T-cell (primary cell): ENCODE data around the gene SIGLEC9. TPM values are rescaled to one million over a fixed set of nuclear protein-coding genes. Genes with fewer than 3 reads are reported as not detected.

Experiments used
- ATAC-seq, 4 experiments: fragments of 200-7000 bp in 3 of 4; fragments of 150-1000 bp in 1 of 4; cut with Tn5 transposase; replicated peaks in 1 of 4; 1 replicate in 3 of 4; 2 replicates in 1 of 4; pipeline ENCODE4 v1.10.0; 2021; ENCODE audit warnings: moderate library complexity in 3 of 4, mild to moderate bottlenecking in 2 of 4, moderate number of reproducible peaks in 1 of 4
- CTCF ChIA-PET, 2 donors: fragments of 300-600 bp; sonication (Branson Sonifier 250); formaldehyde crosslinking; loops; one replicate each; lab custom pipeline; 2022; ENCODE audit warnings: antibody characterized with exemption in 2 of 2; lab: Charles Lee
- POLR2A ChIA-PET, 2 donors: fragments of 300-600 bp; sonication (Branson Sonifier 250); formaldehyde crosslinking; loops; one replicate each; lab custom pipeline; 2022; ENCODE audit warnings: antibody characterized with exemption in 2 of 2; lab: Charles Lee
- DNase-seq, 35 experiments: peaks; one replicate each; pipeline versions ENCODE4 v3.0.0 to v3.0.0-alpha.2; 2013 to 2023
- H3K27ac ChIP-seq: one replicate; pipeline ENCODE4 v1.5.1; 2013; ENCODE audit warnings: low read length
- H3K27me3 ChIP-seq, 2 experiments: replicated peaks in 1 of 2; 1 replicate in 1 of 2; 2 replicates in 1 of 2; pipeline versions ENCODE4 v1.6.1 to v1.7.0; 2013; ENCODE audit warnings: low read length in 1 of 2, mixed read lengths in 1 of 2; ENCODE audit not compliant: control insufficient read depth in 2 of 2, insufficient read depth in 2 of 2; ENCODE audit errors: extremely low read depth in 1 of 2
- H3K36me3 ChIP-seq, 2 donors: 1 replicate in 1 of 2; 2 replicates in 1 of 2; pipeline versions ENCODE4 v1.6.1 to v1.7.0; 2013; ENCODE audit warnings: low read length in 1 of 2; ENCODE audit not compliant: control insufficient read depth in 2 of 2, insufficient read depth in 1 of 2; ENCODE audit errors: extremely low read depth in 1 of 2
- H3K4me1 ChIP-seq, 2 experiments: 1 replicate in 1 of 2; 2 replicates in 1 of 2; pipeline versions ENCODE4 v1.6.1 to v1.7.0; 2013; ENCODE audit warnings: low read length in 2 of 2, mixed read lengths in 1 of 2; ENCODE audit not compliant: insufficient read depth in 2 of 2, control insufficient read depth in 1 of 2; ENCODE audit errors: extremely low read depth in 1 of 2
- H3K4me3 ChIP-seq, 2 donors: 1 replicate in 1 of 2; 2 replicates in 1 of 2; pipeline versions ENCODE4 v1.5.1 to v1.7.0; 2013; ENCODE audit warnings: mild to moderate bottlenecking in 2 of 2, low read length in 1 of 2, moderate library complexity in 1 of 2; ENCODE audit not compliant: control insufficient read depth in 1 of 2; ENCODE audit errors: extremely low read depth in 1 of 2
- H3K9me3 ChIP-seq: 2 replicates; pipeline ENCODE4 v1.7.0; 2013
- H3K27ac Mint-ChIP-seq, 2 donors: one replicate each; pipeline ENCODE4 v1.8.0; 2020 to 2021; ENCODE audit warnings: mild to moderate bottlenecking in 2 of 2, mixed read lengths in 2 of 2
- H3K27me3 Mint-ChIP-seq, 2 donors: one replicate each; pipeline ENCODE4 v1.8.0; 2021 to 2022; ENCODE audit warnings: mixed read lengths in 2 of 2
- H3K36me3 Mint-ChIP-seq: one replicate; pipeline ENCODE4 v1.8.0; 2021; ENCODE audit warnings: mixed read lengths
- H3K4me1 Mint-ChIP-seq, 3 donors: one replicate each; pipeline ENCODE4 v1.8.0; 2020 to 2022; ENCODE audit warnings: mixed read lengths in 3 of 3, mild to moderate bottlenecking in 1 of 3
- H3K4me3 Mint-ChIP-seq, 3 donors: one replicate each; pipeline ENCODE4 v1.8.0; 2020 to 2022; ENCODE audit warnings: mild to moderate bottlenecking in 3 of 3, mixed read lengths in 3 of 3, moderate library complexity in 3 of 3
- H3K9me3 Mint-ChIP-seq, 3 donors: one replicate each; pipeline ENCODE4 v1.8.0; 2020 to 2022; ENCODE audit warnings: mixed read lengths in 3 of 3
- WGBS: methylation state at CpG from one replicate; pipeline ENCODE4 v1.1.5; 2013; ENCODE audit warnings: missing lambda C conversion rate; ENCODE audit not compliant: insufficient coverage; 5-methylcytosine and 5-hydroxymethylcytosine counted together
- total RNA-seq, 35 experiments: library from RNA in 6 of 35; stranded (reverse) in 6 of 35; fragments of 120-200 nt in 1 of 35; gene quantifications; one replicate each; pipeline versions ENCODE4 v1.2.1 to v1.2.4 and lab custom pipeline; 2013 to 2026

Gene SIGLEC9
- total RNA-seq, 5 donors from 2014 or later (not counting 1 experiment from before 2014, with no cell fraction given) = 0.73 to 2.6 (median 1.6) TPM

DNA sequence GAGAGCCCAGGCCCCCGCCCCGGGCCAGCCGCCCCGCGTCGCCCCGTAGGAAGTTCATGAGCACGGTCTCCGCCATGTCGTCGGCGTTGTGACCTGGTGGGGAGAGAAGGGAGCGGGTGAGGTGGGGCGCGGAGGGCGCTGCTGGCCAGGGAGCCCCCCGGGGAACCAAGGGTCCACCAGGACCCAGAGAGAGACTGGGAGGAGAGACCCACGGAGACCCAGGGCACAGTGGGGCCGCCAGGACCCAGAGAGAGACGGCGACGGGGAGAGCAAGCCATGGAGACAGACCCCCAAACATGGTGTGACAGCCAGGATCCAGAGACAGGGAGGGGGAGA is 25.7 kb upstream of the SIGLEC9 start:
- ATAC-seq (no peak), DNase-seq (no peak)
- peaks cover 3 to 32% of the 10 kb centered on the region in 2 experiments for H3K4me1 ChIP-seq
- WGBS = 85% methylated on average over 14 of the region's 22 CpGs
- Mint-ChIP-seq H3K36me3 (peaks cover 32% of the 10 kb centered on the region), H3K27ac (peak overlapping the region in 1 of 2 donors; percentile 69), H3K4me1 (peaks cover 32 to 42% (median 40%) of the 10 kb centered on the region in 3 donors), H3K27me3 (no peaks in the 10 kb centered on the region), H3K4me3 (peak overlapping the region in 2 of 3 donors; percentile 37 to 52), H3K9me3 (no peaks in the 10 kb centered on the region)
- H3K4me3 ChIP-seq = no peak overlapping the region
- POLR2A ChIA-PET = no interaction called here
- no peaks in the 10 kb centered on the region for H3K9me3 ChIP-seq
- H3K27ac ChIP-seq = no peak overlapping the region
- CTCF ChIA-PET = no interaction called here
- no peaks in the 10 kb centered on the region for H3K27me3 ChIP-seq
- H3K36me3 ChIP-seq = peaks cover 4 to 34% of the 10 kb centered on the region in 2 donors

DNA sequence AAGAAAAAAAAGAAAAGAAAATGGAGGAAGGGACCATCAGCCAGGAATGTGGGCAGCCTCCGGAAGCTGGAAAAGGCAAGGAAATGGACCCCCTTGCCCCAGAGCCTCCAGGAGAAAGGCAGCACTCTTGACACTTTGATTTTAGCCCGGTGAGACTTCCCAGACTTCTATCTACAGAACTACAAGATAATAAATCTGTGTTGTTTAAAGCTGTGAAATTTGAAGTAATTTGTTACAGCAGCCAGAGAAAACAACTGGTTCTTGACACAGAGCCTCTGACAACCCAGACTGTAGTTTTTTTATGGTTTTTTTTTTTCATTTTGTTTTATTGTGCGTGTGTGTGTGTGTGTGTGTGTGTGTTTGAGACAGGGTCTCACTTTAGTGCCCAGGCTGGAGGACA is 24.1 kb upstream of the SIGLEC9 start:
- ATAC-seq (no peak), DNase-seq (no peak)
- WGBS = no CpG with 5 or more reads among the region's 3 CpGs
- Mint-ChIP-seq H3K27me3 (no peaks in the 10 kb centered on the region), H3K4me3 (no peak overlapping the region), H3K4me1 (peaks cover 33 to 54% (median 50%) of the 10 kb centered on the region in 3 donors), H3K9me3 (no peaks in the 10 kb centered on the region), H3K27ac (peak overlapping the region in 1 of 2 donors; percentile 16), H3K36me3 (peaks cover 42% of the 10 kb centered on the region)
- POLR2A ChIA-PET = no interaction called here
- CTCF ChIA-PET = no interaction called here
- Histone ChIP-seq H3K4me3 (no peak overlapping the region), H3K4me1 (peaks cover 3 to 31% of the 10 kb centered on the region in 2 experiments), H3K27ac (no peak overlapping the region), H3K36me3 (peaks cover 7 to 43% of the 10 kb centered on the region in 2 donors), H3K9me3 (no peaks in the 10 kb centered on the region), H3K27me3 (no peaks in the 10 kb centered on the region)

DNA sequence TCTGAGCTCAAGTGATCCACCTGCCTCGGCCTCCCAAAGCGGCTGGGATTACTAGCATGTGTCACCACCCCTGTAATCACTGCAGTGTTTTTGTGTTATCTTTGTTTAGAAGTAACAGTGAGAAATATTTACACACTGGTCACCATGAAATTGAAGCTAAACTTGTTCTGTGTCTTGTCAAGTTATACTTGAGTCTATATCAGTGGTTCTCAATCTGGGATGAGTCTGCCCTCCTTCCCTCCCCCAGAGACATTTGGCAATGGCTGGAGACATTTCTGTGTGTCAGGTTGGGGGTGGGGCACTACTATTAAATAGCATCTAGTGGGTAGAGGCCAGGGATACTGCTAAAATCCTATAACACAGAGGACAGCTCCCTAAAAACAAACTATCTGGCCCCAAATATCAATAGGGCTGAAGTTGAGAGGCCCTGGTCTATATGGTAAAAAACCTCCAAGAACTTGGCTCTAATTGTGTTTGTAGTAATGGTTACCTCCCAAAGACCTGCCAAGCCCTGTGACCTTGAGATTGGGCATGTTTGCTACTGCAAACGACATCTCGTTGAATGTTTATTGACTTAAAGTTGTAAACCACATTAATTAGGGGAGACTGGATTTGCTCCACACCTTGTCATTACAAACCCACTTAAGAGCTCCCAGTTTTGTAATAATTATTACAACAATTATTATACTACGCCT is 23.4 kb upstream of the SIGLEC9 start:
- ChIA-PET POLR2A (no interaction called here), CTCF (no interaction called here)
- Mint-ChIP-seq H3K4me3 (no peak overlapping the region), H3K36me3 (peaks cover 43% of the 10 kb centered on the region), H3K9me3 (no peaks in the 10 kb centered on the region), H3K4me1 (peaks cover 40 to 61% (median 56%) of the 10 kb centered on the region in 3 donors), H3K27ac (peak overlapping the region in 1 of 2 donors; percentile 16), H3K27me3 (no peaks in the 10 kb centered on the region)
- WGBS = no CpG with 5 or more reads among the region's 5 CpGs
- Histone ChIP-seq H3K9me3 (no peaks in the 10 kb centered on the region), H3K27me3 (no peaks in the 10 kb centered on the region), H3K27ac (no peak overlapping the region), H3K4me1 (peaks cover 3 to 38% of the 10 kb centered on the region in 2 experiments), H3K36me3 (peaks cover 7 to 43% of the 10 kb centered on the region in 2 donors), H3K4me3 (no peak overlapping the region)
- DNase-seq (no peak), ATAC-seq (no peak)

DNA sequence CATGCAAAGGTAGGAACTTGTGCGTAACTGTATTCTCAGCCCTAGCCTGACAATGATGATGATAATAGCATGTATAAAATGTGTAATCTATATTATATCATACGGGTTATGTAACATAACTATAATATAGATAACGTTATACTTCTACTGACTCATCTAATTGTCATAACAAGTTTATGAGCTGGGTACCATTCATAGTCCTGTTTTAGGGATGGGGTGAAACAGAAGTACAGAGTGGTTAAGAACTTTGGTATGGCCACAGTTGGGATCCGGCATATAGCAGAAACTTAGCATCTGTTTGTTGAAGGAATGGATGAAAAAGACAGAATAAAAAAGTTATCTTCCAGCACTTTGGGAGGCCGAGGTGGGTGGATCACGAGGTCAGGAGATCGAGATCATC is 21.7 kb upstream of the SIGLEC9 start:
- DNase-seq = no peak
- H3K36me3 Mint-ChIP-seq = peaks cover 38% of the 10 kb centered on the region
- H3K27me3 Mint-ChIP-seq = no peaks in the 10 kb centered on the region
- ATAC-seq = no peak
- peaks cover 7 to 40% of the 10 kb centered on the region in 2 donors for H3K36me3 ChIP-seq
- ChIA-PET POLR2A (no interaction called here), CTCF (no interaction called here)
- H3K9me3 Mint-ChIP-seq = no peaks in the 10 kb centered on the region
- no peak overlapping the region for H3K4me3 ChIP-seq
- H3K27ac Mint-ChIP-seq = no peak overlapping the region
- H3K4me1 Mint-ChIP-seq = peaks cover 46 to 60% (median 55%) of the 10 kb centered on the region in 3 donors
- no peak overlapping the region for H3K4me3 Mint-ChIP-seq
- no peaks in the 10 kb centered on the region for H3K27me3 ChIP-seq
- peaks cover 8 to 39% of the 10 kb centered on the region in 2 experiments for H3K4me1 ChIP-seq
- 82% methylated on average over 1 of the region's 7 CpGs for WGBS
- H3K27ac ChIP-seq = no peak overlapping the region
- no peaks in the 10 kb centered on the region for H3K9me3 ChIP-seq

DNA sequence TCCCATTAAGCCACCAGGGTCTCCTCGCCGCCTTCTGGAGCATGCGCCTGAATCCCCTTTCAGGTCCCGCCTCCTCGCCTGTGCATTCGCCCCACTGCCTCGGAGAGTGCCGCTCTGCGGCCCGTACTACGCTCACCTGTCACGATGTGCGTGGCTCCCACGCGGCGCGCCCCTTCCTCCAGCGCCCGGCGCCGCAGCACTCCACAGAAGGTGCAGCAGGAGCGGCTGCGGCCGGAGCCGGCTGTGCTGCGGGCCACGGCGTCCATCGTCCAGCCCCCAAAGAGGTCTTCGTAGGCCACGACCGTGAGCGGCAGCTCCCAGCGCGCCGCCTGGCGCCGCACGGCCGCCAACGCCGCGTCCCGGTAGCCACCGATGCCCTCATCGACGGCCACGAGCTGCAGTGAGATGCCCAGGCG is 20.8 kb upstream of the SIGLEC9 start:
- peaks cover 7 to 36% of the 10 kb centered on the region in 2 donors for H3K36me3 ChIP-seq

DNA sequence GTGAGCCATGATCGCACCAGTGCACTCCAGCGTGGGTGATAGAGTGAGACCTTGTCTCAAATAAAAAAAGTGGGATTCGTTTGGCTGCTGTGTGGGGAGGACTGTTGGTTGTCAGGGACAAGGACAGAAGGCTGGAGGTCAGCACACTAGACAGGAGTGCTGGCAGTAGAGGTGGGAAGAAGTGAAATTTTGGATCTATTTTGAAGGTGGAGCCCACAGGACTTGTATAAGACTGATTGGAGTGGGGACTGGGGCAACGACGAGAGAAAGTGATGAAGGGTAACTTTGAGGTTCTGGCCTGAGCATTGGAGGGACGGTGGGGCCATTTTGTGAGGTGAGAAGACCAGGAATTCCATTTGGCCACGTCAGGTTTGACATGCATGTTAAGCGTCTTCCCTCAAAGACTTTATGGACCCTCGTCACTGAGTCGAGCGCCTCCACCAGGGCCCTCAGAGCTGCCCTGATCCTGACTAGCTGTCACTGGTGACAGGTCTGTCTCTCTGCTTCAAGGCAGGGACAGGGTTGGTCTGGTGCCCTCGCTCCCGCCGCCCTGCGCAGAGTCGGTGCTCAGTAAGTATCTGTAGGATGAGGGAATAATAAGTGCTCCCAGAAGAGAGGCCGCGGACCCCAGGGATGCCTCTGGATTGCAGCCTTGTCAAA is 17.2 kb upstream of the SIGLEC9 start:
- Mint-ChIP-seq H3K9me3 (no peaks in the 10 kb centered on the region), H3K27ac (peak overlapping the region; percentile 96 to 99), H3K4me1 (peaks cover 42 to 55% (median 54%) of the 10 kb centered on the region in 3 donors), H3K36me3 (peaks cover 22% of the 10 kb centered on the region), H3K27me3 (no peaks in the 10 kb centered on the region), H3K4me3 (peak overlapping the region; percentile 87 to 98 (median 92))
- ChIA-PET CTCF (interaction anchor here in 1 of 2 donors (0.5 kb wide), 1 partner anchor 51 kb away, joined by 5 read pairs; no protein-coding TSS in a partner anchor), POLR2A (no interaction called here)
- no peak for ATAC-seq
- DNase-seq = peak in 4 of 35 experiments; percentile 5 to 28 (median 20)
- Histone ChIP-seq H3K4me3 (peak overlapping the region; percentile 83 to 86), H3K36me3 (peaks cover 7 to 19% of the 10 kb centered on the region in 2 donors), H3K9me3 (no peaks in the 10 kb centered on the region), H3K27me3 (no peaks in the 10 kb centered on the region), H3K4me1 (peaks cover 8 to 36% of the 10 kb centered on the region in 2 experiments), H3K27ac (peak overlapping the region; percentile 42)
- WGBS = 23% methylated on average over 18 of the region's 18 CpGs

More for the DNA sequence above, 20.8 kb upstream of the SIGLEC9 start:
- Histone ChIP-seq H3K27me3 (no peaks in the 10 kb centered on the region), H3K4me3 (no peak overlapping the region), H3K9me3 (no peaks in the 10 kb centered on the region), H3K27ac (no peak overlapping the region), H3K4me1 (peaks cover 8 to 41% of the 10 kb centered on the region in 2 experiments)
- no peaks in the 10 kb centered on the region for H3K27me3 Mint-ChIP-seq
- H3K4me1 Mint-ChIP-seq = peaks cover 55 to 68% (median 64%) of the 10 kb centered on the region in 3 donors
- H3K27ac Mint-ChIP-seq = no peak overlapping the region
- H3K4me3 Mint-ChIP-seq = no peak overlapping the region
- ChIA-PET POLR2A (no interaction called here), CTCF (no interaction called here)
- DNase-seq (no peak), ATAC-seq (no peak)
- 97% methylated on average over 43 of the region's 49 CpGs for WGBS
- H3K9me3 Mint-ChIP-seq = no peaks in the 10 kb centered on the region
- peaks cover 38% of the 10 kb centered on the region for H3K36me3 Mint-ChIP-seq
